Osteoblast (primary cell): ENCODE measurements around the gene OPCML. TPM values are rescaled to one million over a fixed set of nuclear protein-coding genes. Genes with fewer than 3 reads are reported as not detected.
A peak's percentile ranks its signal among the peaks of the same experiment; 100 is the strongest.

Experiments used
- DNase-seq: peaks from one replicate; pipeline ENCODE4 v3.0.0; 2011; ENCODE audit warnings: low spot score, mixed read lengths; ENCODE audit not compliant: insufficient read length; ENCODE audit errors: missing footprints
- H2AFZ ChIP-seq: 2 replicates; pipeline ENCODE4 v1.6.0; 2011; ENCODE audit warnings: mild to moderate bottlenecking, low read length
- H3K27ac ChIP-seq: 2 replicates; pipeline ENCODE4 v1.5.1; 2011; ENCODE audit warnings: mild to moderate bottlenecking, low read depth, low read length, moderate library complexity
- H3K27me3 ChIP-seq: 2 replicates; pipeline ENCODE4 v1.6.0; 2012; ENCODE audit warnings: mild to moderate bottlenecking, control low read depth, inconsistent platforms, low read length, moderate library complexity; ENCODE audit not compliant: insufficient read depth
- H3K36me3 ChIP-seq: 2 replicates; pipeline ENCODE4 v1.5.1; 2011; ENCODE audit warnings: mild to moderate bottlenecking, low read length, control low read depth, moderate library complexity; ENCODE audit not compliant: insufficient read depth
- H3K4me1 ChIP-seq: 2 replicates; pipeline ENCODE4 v1.5.1; 2011; ENCODE audit warnings: mild to moderate bottlenecking, low read length, control low read depth, moderate library complexity; ENCODE audit not compliant: insufficient read depth
- H3K4me2 ChIP-seq: 2 replicates; pipeline ENCODE4 v1.6.0; 2011; ENCODE audit warnings: mild to moderate bottlenecking, low read length; ENCODE audit not compliant: insufficient read depth
- H3K4me3 ChIP-seq: fragments of 200-600 bp; sonication (generic); 3 replicates; pipeline ENCODE4 v1.5.1; 2012; ENCODE audit warnings: mild to moderate bottlenecking, low read length, inconsistent platforms; ENCODE audit not compliant: insufficient read depth
- H3K79me2 ChIP-seq: 2 replicates; pipeline ENCODE4 v1.6.0; 2012; ENCODE audit warnings: mild to moderate bottlenecking, low read length, control low read depth, inconsistent platforms; ENCODE audit not compliant: insufficient read depth
- H3K9me3 ChIP-seq: 2 replicates; pipeline ENCODE4 v1.5.1; 2011; ENCODE audit warnings: low read depth, low read length, control low read depth
- H4K20me1 ChIP-seq: 2 replicates; pipeline ENCODE4 v1.6.0; 2012; ENCODE audit warnings: mild to moderate bottlenecking, low read length, control low read depth; ENCODE audit not compliant: insufficient read depth
- CTCF ChIP-seq: IDR thresholded peaks from 2 replicates; pipeline ENCODE4 v1.5.1; 2011; ENCODE audit warnings: mild to moderate bottlenecking, low read depth, low read length, moderate library complexity; ENCODE audit errors: extremely low read depth
- total RNA-seq: library from RNA; depleted of rRNA; stranded (reverse); fragments of >200 nt; gene quantifications from 2 replicates; pipeline ENCODE4 v1.2.3, GENCODE V29; 2012

Gene OPCML
- total RNA-seq, 1 donor: 0.36 TPM

DNA sequence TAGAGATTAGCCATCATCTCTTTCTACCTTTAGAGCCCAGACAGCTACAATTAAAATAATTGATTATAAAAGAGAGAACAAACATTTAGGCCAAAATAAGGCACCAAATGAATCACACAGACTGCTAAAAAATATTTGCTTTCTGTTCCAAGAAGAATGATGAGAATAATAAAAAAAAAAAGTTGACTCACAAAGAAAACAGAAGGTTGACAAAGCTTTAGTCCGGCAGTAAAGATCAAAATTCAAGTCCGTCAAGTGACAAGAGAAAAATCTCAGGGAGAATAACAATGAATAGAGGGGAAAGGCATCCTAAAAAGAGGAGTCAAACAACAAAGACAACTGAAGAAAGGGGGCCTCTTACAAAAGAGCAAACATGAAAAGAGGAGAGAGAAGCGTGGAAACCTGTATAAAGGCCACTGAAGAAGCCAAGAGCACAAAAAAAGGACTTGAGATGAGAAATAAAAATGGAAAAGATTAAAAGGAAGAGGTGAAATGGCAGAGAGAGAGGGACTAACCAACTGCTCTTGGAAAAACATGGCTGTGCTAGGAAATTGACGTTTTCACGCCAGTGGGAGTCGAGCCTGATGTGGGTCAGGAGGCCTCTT lies 910.2 kb downstream of the OPCML start:
- Histone ChIP-seq H2AFZ (peak overlapping the region; percentile 44), H3K27ac (no peak overlapping the region), H3K27me3 (no peaks in the 10 kb centered on the region), H3K9me3 (no peaks in the 10 kb centered on the region), H3K4me2 (peak overlapping the region; percentile 24), H3K4me1 (peaks cover 13% of the 10 kb centered on the region), H3K4me3 (no peak overlapping the region), H3K36me3 (no peaks in the 10 kb centered on the region), H4K20me1 (no peaks in the 10 kb centered on the region), H3K79me2 (no peaks in the 10 kb centered on the region)
- no peak for TF ChIP-seq CTCF
- DNase-seq: peak; percentile 50

DNA sequence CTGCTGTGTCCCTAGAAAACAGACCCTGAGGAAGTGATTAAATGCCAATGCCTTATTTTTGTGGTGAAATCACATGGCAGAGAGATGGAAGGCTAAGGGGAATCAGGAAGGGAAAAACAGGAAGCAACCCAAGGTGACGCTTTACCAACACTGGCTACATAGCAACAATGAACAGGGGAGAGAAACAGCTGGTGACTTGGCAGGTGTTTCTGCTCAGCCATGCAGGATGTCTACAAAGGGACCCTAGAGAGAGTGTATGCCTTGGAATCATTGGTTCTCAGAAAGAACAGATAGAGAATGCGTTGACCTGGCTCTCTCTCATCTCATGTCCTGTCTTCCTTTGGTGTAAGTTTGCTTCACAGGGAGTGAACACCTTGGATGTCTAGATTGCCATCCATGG lies 911.9 kb downstream of the OPCML start:
- Histone ChIP-seq H3K9me3 (no peaks in the 10 kb centered on the region), H3K27ac (no peak overlapping the region), H2AFZ (no peak overlapping the region), H3K79me2 (no peaks in the 10 kb centered on the region), H3K4me2 (no peak overlapping the region), H4K20me1 (no peaks in the 10 kb centered on the region), H3K27me3 (no peaks in the 10 kb centered on the region), H3K4me3 (no peak overlapping the region), H3K36me3 (no peaks in the 10 kb centered on the region), H3K4me1 (peaks cover 13% of the 10 kb centered on the region)
- no peak for TF ChIP-seq CTCF
- no peak for DNase-seq

- Histone ChIP-seq H3K27ac (peak overlapping the region; percentile 66), H3K9me3 (no peaks in the 10 kb centered on the region), H3K27me3 (no peaks in the 10 kb centered on the region), H3K79me2 (no peaks in the 10 kb centered on the region), H2AFZ (peak overlapping the region; percentile 70), H4K20me1 (no peaks in the 10 kb centered on the region), H3K4me1 (peaks cover 18% of the 10 kb centered on the region), H3K36me3 (no peaks in the 10 kb centered on the region), H3K4me3 (peak overlapping the region; percentile 62), H3K4me2 (peak overlapping the region; percentile 86)
- no peak for DNase-seq
- TF ChIP-seq CTCF: no peak
Observed at GRCh38 chr11:132610791-132611190, 921.5 kb downstream of the OPCML start.

GRCh38 chr11:132610216-132610615 lies 922.1 kb downstream of the OPCML start:
- peak overlapping the region; percentile 66 for H3K27ac ChIP-seq
- no peak for TF ChIP-seq CTCF
- no peaks in the 10 kb centered on the region for H3K79me2 ChIP-seq
- no peak for DNase-seq
- no peaks in the 10 kb centered on the region for H3K9me3 ChIP-seq
- peak overlapping the region; percentile 62 for H3K4me3 ChIP-seq
- H3K36me3 ChIP-seq: no peaks in the 10 kb centered on the region
- H3K27me3 ChIP-seq: no peaks in the 10 kb centered on the region
- H3K4me1 ChIP-seq: peaks cover 18% of the 10 kb centered on the region
- H2AFZ ChIP-seq: peak overlapping the region; percentile 70
- peak overlapping the region; percentile 86 for H3K4me2 ChIP-seq
- no peaks in the 10 kb centered on the region for H4K20me1 ChIP-seq
